ENCODE results near the gene CLPTM1L.

GRCh38 chr5:1392801-1393565 lies 48.1 kb upstream of the CLPTM1L start:
- no peak for TF ChIP-seq CTCF (IDR thresholded peaks at IDR 0.05)
- TF ChIP-seq POLR2A (IDR thresholded peaks at IDR 0.05) = no peak

Measured in suprapubic skin (tissue), 3 donors.